GM18502 (cell line): ENCODE results near the gene TBC1D32.
"Not testable (repeated sequence)": the region's sequence is repeated elsewhere in the genome, so short reads cannot be mapped to it uniquely, and the experiment has no call there.

Source experiments
- ATAC-seq: cut with Tn5 transposase; IDR thresholded peaks from one replicate; pipeline ENCODE4 v1.9.1; 2021; ENCODE audit warnings: mild to moderate bottlenecking; ENCODE audit not compliant: unreplicated experiment, poor library complexity

Gene TBC1D32

DNA sequence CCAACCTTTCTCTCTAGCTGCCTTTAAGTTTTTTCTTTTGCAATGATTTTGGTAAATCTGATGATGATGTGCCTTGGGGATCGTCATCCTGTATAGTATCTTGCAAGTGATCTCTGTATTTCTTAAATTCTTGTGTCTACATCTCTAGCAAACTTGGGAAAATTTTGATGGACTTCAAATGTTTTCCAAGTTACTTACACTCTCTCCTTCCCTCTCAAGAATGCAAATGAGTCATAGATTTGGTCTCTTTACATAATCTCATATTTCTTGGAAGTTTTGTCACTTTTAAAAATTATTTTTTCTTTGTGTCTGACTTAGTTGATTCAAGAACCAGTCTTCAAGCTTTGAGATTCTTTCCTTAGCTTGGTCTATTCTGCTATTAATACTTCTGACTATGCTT, 176.4 kb downstream of the TBC1D32 start:
- no peak for ATAC-seq

- no peak for ATAC-seq
Measured at GRCh38 chr6:121143476-121143875, 190.8 kb downstream of the TBC1D32 start.

- no peak for ATAC-seq
Measured at GRCh38 chr6:121142093-121142492, 192.2 kb downstream of the TBC1D32 start.

- ATAC-seq: no peak
Measured at GRCh38 chr6:121135425-121135824, 198.9 kb downstream of the TBC1D32 start.

DNA sequence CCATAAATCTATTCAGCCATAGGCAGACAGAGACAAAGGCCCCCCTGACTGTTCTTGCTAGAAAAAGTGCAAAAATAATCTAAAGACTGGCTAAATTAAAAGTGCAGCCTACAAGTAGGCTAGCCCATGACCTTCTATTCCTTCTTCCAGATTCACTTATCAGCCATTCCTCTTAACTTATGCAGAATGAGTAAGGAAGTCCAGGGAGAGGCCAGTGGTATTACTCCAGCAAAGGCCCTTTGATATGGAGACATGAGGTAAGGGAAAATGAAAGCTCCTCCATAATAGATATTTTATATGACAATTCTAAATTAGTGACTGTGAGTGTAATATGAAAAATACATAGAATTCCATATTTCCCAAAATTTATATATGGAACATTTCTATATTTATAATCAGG, 199.4 kb downstream of the TBC1D32 start:
- ATAC-seq: no peak

GRCh38 chr6:121124600-121124999, 209.7 kb downstream of the TBC1D32 start:
- ATAC-seq: no peak

- ATAC-seq: no peak
Measured at GRCh38 chr6:121112356-121112755, 221.9 kb downstream of the TBC1D32 start.

- ATAC-seq: no peak
Measured at GRCh38 chr6:121110733-121111132, 223.5 kb downstream of the TBC1D32 start.

DNA sequence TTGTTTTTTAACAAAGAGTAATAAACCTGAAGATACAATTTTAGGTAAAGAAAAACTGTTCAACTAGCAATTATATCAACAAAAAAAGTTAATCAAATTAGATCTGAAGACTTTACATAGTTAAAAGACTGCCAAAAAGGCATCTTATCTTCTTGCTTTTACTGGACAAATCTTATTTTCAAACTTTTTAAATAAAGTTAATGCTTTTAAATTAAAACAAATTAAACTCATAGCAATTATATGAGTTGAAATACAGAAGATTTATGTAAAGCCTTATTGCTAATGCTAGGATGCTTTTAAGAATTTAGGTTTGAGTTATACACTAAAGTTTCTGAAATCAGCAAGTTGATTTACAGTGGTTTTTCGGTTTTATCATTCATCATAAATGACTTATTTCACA, 227.3 kb downstream of the TBC1D32 start:
- ATAC-seq: no peak

- no peak for ATAC-seq
Measured at GRCh38 chr6:121105461-121105860, 228.8 kb downstream of the TBC1D32 start.

DNA sequence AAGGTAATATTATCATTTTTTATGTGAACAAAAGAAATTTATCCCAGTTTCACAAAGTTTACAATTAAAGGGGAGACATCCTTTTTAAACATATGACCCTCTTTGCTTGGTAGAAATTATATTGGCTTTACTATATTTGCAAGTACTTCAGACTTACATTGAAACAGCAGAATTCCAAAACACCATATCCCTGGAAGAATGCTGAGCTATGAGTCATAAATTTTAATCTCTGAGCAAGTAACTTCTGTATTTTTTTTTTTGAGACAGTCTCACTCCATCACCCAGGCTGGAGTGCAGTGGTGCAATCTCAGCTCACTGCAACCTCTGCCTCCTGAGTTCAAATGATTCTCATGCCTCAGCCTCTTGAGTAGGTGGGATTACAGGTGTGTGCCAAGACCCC, 240.4 kb downstream of the TBC1D32 start:
- ATAC-seq: no peak

DNA sequence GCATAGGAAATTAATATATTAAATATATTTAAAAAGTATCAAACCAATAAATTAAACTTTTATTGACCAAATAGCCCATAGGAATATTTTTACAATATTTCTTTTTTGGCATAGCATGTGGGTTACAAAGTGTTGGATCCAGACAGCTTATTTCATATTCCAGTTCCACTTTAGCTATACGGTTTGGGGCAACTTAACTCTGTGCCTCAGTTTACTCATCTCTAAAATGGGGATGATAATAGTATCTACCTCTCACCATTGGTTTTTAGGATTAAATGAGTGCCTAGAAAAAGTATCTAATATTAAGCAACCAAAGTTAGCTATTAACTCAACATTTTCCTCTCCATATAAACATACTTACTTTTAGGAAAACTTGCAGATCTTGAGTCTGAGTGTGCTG, 243.8 kb downstream of the TBC1D32 start:
- no peak for ATAC-seq

DNA sequence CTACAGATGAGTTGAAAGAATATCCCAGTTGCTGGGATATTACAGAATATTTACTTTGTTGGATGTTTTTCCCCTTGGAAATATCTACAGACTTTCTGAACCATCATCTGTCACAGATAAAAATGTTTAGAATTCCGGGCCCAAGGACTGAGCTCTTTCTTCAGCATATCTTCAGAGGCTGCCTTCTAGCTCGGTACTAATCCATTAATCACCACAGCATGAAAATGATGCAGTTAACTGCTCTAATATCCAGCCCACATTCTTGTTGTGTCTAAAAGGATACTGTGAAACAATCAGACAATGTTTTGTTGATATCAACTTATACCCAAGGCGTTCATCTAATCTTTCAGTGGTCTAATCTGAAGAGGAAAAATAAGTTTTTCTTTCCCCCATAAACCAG, 247.4 kb downstream of the TBC1D32 start:
- no peak for ATAC-seq

- no peak for ATAC-seq
Measured at GRCh38 chr6:121076119-121076518, 258.2 kb downstream of the TBC1D32 start.

- ATAC-seq: not testable (repeated sequence)
Measured at GRCh38 chr6:121068749-121069148, 265.5 kb downstream of the TBC1D32 start.

- no peak for ATAC-seq
Measured at GRCh38 chr6:121067381-121067780, 266.9 kb downstream of the TBC1D32 start.

- no peak for ATAC-seq
Measured at GRCh38 chr6:121064345-121064744, 269.9 kb downstream of the TBC1D32 start.

DNA sequence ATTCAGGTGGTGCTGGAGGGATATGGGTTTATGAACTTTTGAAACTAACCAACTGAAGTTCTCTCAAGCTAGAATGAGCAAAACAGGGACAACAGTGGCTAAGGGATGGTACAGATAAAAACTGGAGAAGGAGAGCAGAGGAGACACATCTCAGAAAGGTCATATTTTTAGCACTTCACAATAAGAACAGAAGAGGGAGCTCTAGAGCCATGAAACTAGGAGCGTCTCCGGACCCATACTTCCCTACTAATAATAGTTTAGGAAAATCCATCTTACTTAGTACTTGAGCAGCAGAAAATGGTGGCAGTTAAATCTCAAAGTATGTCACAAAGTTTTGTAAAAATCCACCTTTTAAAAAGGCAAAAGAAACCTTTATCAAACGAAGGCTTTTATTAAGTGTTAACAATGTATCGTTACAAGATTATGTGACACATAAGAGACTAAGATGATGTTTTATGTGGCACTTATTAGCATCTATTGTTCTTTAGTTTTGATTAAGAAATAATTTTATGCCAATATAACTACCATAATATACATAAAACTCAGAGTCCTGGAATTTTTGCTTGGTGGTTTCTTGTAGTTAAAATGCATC, 278.6 kb downstream of the TBC1D32 start:
- peak; percentile 83 for ATAC-seq

GRCh38 chr6:121048593-121048992, 285.7 kb downstream of the TBC1D32 start:
- ATAC-seq: not testable (repeated sequence)

DNA sequence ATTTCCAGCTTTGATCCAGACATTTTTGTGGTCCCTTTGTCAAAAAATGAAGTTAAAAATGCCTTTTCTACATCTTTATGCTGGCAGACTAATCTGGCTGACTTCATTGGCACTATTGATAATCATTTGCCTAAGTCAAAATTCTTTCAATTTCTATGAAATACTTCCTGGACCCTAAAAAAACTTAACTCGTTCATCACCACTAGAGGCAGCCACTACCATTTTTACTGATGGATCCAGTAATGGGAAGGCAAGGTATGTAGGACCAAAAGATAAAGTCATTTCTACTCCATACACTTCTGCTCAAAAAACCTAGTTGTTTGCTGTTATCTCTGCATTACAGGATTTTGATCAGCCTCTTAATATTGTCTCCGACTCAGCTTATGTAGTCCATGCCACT, 289.4 kb downstream of the TBC1D32 start:
- not testable (repeated sequence) for ATAC-seq

GRCh38 chr6:121043706-121044105, 290.6 kb downstream of the TBC1D32 start:
- not testable (repeated sequence) for ATAC-seq

GRCh38 chr6:121043211-121043610, 291.1 kb downstream of the TBC1D32 start:
- ATAC-seq: not testable (repeated sequence)

GRCh38 chr6:121042766-121043165, 291.5 kb downstream of the TBC1D32 start:
- ATAC-seq: no peak
